ENCODE measurements around the gene GPR33. TPM values are rescaled to one million over a fixed set of nuclear protein-coding genes. Genes with fewer than 3 reads are reported as not detected.

GPR33 gene
- total and polyA plus RNA-seq, 2 of the 8 experiments (the other 6 are each of a cell fraction or from before 2014, with no cell fraction given): not detected

DNA sequence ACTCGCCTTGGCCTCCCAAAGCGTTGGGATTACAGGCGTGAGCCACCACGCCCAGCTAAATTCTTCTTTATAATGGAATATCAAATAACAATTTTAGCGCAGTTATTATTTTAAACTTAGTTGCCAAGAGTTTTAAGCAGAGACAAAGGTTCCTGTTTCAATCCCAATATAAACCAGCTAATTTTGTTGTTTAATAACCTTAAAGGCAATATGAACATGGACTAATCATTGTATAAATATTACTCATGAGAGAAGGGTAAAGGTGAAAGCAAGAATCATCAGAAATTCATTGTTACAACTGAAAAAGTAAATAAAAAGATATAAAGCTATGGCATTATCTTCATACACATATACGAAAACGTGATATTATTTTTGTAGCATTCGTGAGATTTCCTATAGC lies 38.7 kb downstream of the GPR33 start (continued):
- TF ChIP-seq USF2 (IDR thresholded peaks at IDR 0.05; ENCODE audit: low read length) (no peak), JUN (IDR thresholded peaks at IDR 0.05; ENCODE audit: low read depth, low read length) (no peak), EZH2 (IDR thresholded peaks at IDR 0.05; ENCODE audit: low read depth, low read length, severe bottlenecking) (no peak), CTBP2 (IDR thresholded peaks at IDR 0.05; ENCODE audit: borderline replicate concordance, insufficient read depth, insufficient read length, low read length) (no peak), SIX5 (IDR thresholded peaks at IDR 0.05; ENCODE audit: low read depth, low read length) (no peak)

Data from H1 (cell line).